ENCODE measurements around the gene TTLL9. TPM values are rescaled to one million over a fixed set of nuclear protein-coding genes. Genes with fewer than 3 reads are reported as not detected.

Gene TTLL9
- total and polyA plus RNA-seq, 10 of the 15 experiments (the other 5 are each of a cell fraction or from before 2014, with no cell fraction given), result 0.03 to 0.77 (median 0.11) TPM; not detected in 2

DNA sequence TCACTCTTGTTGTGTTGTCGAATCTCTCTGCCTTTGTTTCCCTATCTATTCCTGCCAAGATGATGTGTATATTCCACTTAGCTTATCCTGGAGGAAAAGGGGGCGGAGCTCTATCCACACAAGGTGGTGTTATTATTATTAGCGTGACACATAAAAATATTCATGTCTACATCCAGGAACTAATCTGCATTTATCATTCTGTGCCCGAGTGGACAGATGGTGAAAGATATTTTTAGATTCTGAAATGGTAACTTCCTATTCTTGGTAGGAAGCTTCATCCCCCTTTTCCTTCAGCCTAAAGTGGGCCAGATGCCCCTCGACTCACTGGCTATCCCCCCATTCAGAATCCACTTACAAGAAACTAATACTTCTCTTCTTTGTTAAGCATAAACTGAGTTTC lies 99.6 kb downstream of the TTLL9 start:
- Histone ChIP-seq H3K27ac (ENCODE audit: control insufficient read depth, insufficient read depth) (no peak overlapping the region), H3K36me3 (ENCODE audit: control insufficient read depth in 2 of 2, insufficient read depth in 2 of 2, low read length in 1 of 2) (no peaks in the 10 kb centered on the region), H4K20me1 (ENCODE audit: control insufficient read depth, insufficient read depth) (peaks cover 2% of the 10 kb centered on the region; the same call in 1 of the 2 replicates), H3K9ac (ENCODE audit: control insufficient read depth, insufficient read depth, low read length) (no peak overlapping the region), H3K4me2 (ENCODE audit: control insufficient read depth, insufficient read depth) (no peak overlapping the region), H3K4me1 (ENCODE audit: control insufficient read depth, insufficient read depth, low read length) (no peaks in the 10 kb centered on the region), H3K79me2 (ENCODE audit: control insufficient read depth, insufficient read depth, low read length) (no peaks in the 10 kb centered on the region), H3K27me3 (replicated peaks in 1 of 2; ENCODE audit: control insufficient read depth in 2 of 2, insufficient read depth in 2 of 2, low read length in 1 of 2) (peaks cover 0 to 5% of the 10 kb centered on the region in 2 experiments), H3K9me3 (replicated peaks; ENCODE audit: control insufficient read depth, insufficient read depth, low read length) (no peaks in the 10 kb centered on the region), H2AFZ (ENCODE audit: control insufficient read depth, low read depth, low read length) (no peak overlapping the region), H3K4me3 (no peak overlapping the region)
- RAD21 ChIA-PET (ENCODE audit: unreplicated experiment), result interaction anchor here (1.0 to 1.3 kb wide), 3 partner anchors 117 to 147 kb away, joined by 3 to 4 read pairs (median 3); no protein-coding TSS in a partner anchor
- SMC1A ChIA-PET (ENCODE audit: uncharacterized antibody, unreplicated experiment), result interaction anchor here (0.8 to 1.0 kb wide), 2 partner anchors 17 to 119 kb away, joined by 3 read pairs; no protein-coding TSS in a partner anchor
- BruUV-seq (replicated peaks), result no TSS peak
- intact Hi-C loops (cut with micrococcal nuclease; ENCODE audit: unreplicated experiment), result no loop called here
- in situ Hi-C loops (cut with MboI), result no loop called here
- TF ChIP-seq CHD4 (IDR thresholded peaks at IDR 0.05), result no peak
- TF ChIP-seq HCFC1 (IDR thresholded peaks at IDR 0.05; ENCODE audit: low read length), result no peak
- TF ChIP-seq CHD1 (IDR thresholded peaks at IDR 0.05; ENCODE audit: low read depth, low read length), result no peak
- TF ChIP-seq, protein P1, sequence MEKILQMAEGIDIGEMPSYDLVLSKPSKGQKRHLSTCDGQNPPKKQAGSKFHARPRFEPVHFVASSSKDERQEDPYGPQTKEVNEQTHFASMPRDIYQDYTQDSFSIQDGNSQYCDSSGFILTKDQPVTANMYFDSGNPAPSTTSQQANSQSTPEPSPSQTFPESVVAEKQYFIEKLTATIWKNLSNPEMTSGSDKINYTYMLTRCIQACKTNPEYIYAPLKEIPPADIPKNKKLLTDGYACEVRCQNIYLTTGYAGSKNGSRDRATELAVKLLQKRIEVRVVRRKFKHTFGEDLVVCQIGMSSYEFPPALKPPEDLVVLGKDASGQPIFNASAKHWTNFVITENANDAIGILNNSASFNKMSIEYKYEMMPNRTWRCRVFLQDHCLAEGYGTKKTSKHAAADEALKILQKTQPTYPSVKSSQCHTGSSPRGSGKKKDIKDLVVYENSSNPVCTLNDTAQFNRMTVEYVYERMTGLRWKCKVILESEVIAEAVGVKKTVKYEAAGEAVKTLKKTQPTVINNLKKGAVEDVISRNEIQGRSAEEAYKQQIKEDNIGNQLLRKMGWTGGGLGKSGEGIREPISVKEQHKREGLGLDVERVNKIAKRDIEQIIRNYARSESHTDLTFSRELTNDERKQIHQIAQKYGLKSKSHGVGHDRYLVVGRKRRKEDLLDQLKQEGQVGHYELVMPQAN (conservative IDR thresholded peaks at IDR 0.05), result no peak
- TF ChIP-seq, protein P2, sequence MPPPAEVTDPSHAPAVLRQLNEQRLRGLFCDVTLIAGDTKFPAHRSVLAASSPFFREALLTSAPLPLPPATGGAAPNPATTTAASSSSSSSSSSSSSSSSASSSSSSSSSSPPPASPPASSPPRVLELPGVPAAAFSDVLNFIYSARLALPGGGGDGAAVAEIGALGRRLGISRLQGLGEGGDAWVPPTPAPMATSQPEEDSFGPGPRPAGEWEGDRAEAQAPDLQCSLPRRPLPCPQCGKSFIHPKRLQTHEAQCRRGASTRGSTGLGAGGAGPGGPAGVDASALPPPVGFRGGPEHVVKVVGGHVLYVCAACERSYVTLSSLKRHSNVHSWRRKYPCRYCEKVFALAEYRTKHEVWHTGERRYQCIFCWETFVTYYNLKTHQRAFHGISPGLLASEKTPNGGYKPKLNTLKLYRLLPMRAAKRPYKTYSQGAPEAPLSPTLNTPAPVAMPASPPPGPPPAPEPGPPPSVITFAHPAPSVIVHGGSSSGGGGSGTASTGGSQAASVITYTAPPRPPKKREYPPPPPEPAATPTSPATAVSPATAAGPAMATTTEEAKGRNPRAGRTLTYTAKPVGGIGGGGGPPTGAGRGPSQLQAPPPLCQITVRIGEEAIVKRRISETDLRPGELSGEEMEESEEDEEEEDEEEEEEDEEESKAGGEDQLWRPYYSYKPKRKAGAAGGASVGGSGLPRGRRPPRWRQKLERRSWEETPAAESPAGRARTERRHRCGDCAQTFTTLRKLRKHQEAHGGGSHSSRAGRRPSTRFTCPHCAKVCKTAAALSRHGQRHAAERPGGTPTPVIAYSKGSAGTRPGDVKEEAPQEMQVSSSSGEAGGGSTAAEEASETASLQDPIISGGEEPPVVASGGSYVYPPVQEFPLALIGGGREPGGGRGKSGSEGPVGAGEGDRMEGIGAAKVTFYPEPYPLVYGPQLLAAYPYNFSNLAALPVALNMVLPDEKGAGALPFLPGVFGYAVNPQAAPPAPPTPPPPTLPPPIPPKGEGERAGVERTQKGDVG (CRISPR knock-in tag; IDR thresholded peaks at IDR 0.05), result no peak
- TF ChIP-seq, protein P3, sequence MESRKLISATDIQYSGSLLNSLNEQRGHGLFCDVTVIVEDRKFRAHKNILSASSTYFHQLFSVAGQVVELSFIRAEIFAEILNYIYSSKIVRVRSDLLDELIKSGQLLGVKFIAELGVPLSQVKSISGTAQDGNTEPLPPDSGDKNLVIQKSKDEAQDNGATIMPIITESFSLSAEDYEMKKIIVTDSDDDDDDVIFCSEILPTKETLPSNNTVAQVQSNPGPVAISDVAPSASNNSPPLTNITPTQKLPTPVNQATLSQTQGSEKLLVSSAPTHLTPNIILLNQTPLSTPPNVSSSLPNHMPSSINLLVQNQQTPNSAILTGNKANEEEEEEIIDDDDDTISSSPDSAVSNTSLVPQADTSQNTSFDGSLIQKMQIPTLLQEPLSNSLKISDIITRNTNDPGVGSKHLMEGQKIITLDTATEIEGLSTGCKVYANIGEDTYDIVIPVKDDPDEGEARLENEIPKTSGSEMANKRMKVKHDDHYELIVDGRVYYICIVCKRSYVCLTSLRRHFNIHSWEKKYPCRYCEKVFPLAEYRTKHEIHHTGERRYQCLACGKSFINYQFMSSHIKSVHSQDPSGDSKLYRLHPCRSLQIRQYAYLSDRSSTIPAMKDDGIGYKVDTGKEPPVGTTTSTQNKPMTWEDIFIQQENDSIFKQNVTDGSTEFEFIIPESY (IDR thresholded peaks at IDR 0.05), result no peak
- TF ChIP-seq, protein P4, sequence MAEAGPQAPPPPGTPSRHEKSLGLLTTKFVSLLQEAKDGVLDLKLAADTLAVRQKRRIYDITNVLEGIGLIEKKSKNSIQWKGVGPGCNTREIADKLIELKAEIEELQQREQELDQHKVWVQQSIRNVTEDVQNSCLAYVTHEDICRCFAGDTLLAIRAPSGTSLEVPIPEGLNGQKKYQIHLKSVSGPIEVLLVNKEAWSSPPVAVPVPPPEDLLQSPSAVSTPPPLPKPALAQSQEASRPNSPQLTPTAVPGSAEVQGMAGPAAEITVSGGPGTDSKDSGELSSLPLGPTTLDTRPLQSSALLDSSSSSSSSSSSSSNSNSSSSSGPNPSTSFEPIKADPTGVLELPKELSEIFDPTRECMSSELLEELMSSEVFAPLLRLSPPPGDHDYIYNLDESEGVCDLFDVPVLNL (IDR thresholded peaks at IDR 0.05; ENCODE audit: low read depth, low read length), result no peak
- TF ChIP-seq TBL1XR1 (IDR thresholded peaks at IDR 0.05; ENCODE audit: low read depth, low read length), result no peak
- TF ChIP-seq SMARCA5 (IDR thresholded peaks at IDR 0.05), result no peak
- FAIRE-seq, result no peak
- POLR2A ChIA-PET, result interaction anchor here (1.5 kb wide), 1 partner anchor 18 kb away, joined by 3 read pairs; the partner anchor contains the start of gene PDRG1
- CTCF ChIA-PET, result interaction anchor here (0.7 to 2.8 kb wide), 8 partner anchors 11 to 147 kb away, joined by 3 to 12 read pairs (median 5); partner anchors contain the start of gene PDRG1
- WGBS (ENCODE audit: insufficient coverage, insufficient replicate concordance, low lambda C conversion rate, missing lambda C conversion rate), result 10% methylated on average over 5 of the region's 5 CpGs
- DNase-seq (ENCODE audit: low read depth, low spot score), result no peak
- no peak for ATAC-seq
